Smooth muscle cell of the brain vasculature (primary cell): ENCODE data around the gene ADCY5.

Experiments used
- DNase-seq: peaks from one replicate; pipeline ENCODE4 v3.0.0-alpha.2; 2012; ENCODE audit warnings: low read depth, low spot score

ADCY5 gene

GRCh38 chr3:123287051-123287961 lies 161.6 kb downstream of the ADCY5 start:
- no peak for DNase-seq

GRCh38 chr3:123286308-123287023 lies 162.4 kb downstream of the ADCY5 start:
- peak; percentile 40 for DNase-seq

GRCh38 chr3:123285931-123286307 lies 163.0 kb downstream of the ADCY5 start:
- no peak for DNase-seq

- no peak for DNase-seq
These were observed 163.4 kb downstream of the ADCY5 start for GRCh38 chr3:123285479-123285878.

GRCh38 chr3:123285066-123285465 lies 163.8 kb downstream of the ADCY5 start:
- DNase-seq, result no peak

GRCh38 chr3:123284399-123285010 lies 164.4 kb downstream of the ADCY5 start:
- no peak for DNase-seq

- no peak for DNase-seq
These were observed 165.1 kb downstream of the ADCY5 start for GRCh38 chr3:123283657-123284398.

- no peak for DNase-seq
These were observed 165.8 kb downstream of the ADCY5 start for GRCh38 chr3:123283074-123283473.

GRCh38 chr3:123282461-123282860 lies 166.4 kb downstream of the ADCY5 start:
- no peak for DNase-seq

- no peak for DNase-seq
These were observed 167.0 kb downstream of the ADCY5 start for GRCh38 chr3:123281929-123282328.

GRCh38 chr3:123281406-123281805 lies 167.5 kb downstream of the ADCY5 start:
- no peak for DNase-seq

GRCh38 chr3:123279121-123279520 lies 169.8 kb downstream of the ADCY5 start:
- no peak for DNase-seq

GRCh38 chr3:123278446-123278845 lies 170.4 kb downstream of the ADCY5 start:
- DNase-seq, result no peak

GRCh38 chr3:123277106-123277505 lies 171.8 kb downstream of the ADCY5 start:
- no peak for DNase-seq

- no peak for DNase-seq
These were observed 172.4 kb downstream of the ADCY5 start for GRCh38 chr3:123276346-123277006.

- no peak for DNase-seq
These were observed 173.2 kb downstream of the ADCY5 start for GRCh38 chr3:123275691-123276090.

GRCh38 chr3:123272547-123272946 lies 176.3 kb downstream of the ADCY5 start:
- DNase-seq, result no peak

GRCh38 chr3:123271466-123272159 lies 177.3 kb downstream of the ADCY5 start:
- DNase-seq, result no peak

- DNase-seq, result no peak
These were observed 178.1 kb downstream of the ADCY5 start for GRCh38 chr3:123270818-123271217.

- DNase-seq, result no peak
These were observed 181.1 kb downstream of the ADCY5 start for GRCh38 chr3:123267821-123268220.

GRCh38 chr3:123263941-123264340 lies 184.9 kb downstream of the ADCY5 start:
- DNase-seq, result no peak
